GM12892 (cell line): ENCODE results near the gene BCL11B.

Source experiments
- DNase-seq: peaks from one replicate; pipeline ENCODE4 v3.0.0; 2011; ENCODE audit not compliant: insufficient read length
- FAIRE-seq: peaks from 2 replicates; lab custom pipeline; 2011; peaks lifted over from hg19 to GRCh38; lab: Jason Lieb, UNC
- POLR2A ChIP-seq: IDR thresholded peaks from 2 replicates; pipeline ENCODE4 v1.6.1; 2011; ENCODE audit warnings: low read depth, low read length, control low read depth
- POLR2AphosphoS5 ChIP-seq: IDR thresholded peaks from 2 replicates; pipeline ENCODE4 v1.6.1; 2011; ENCODE audit warnings: low read depth, low read length, control low read depth
- TAF1 ChIP-seq: IDR thresholded peaks from 2 replicates; pipeline ENCODE4 v1.6.1; 2011; ENCODE audit warnings: low read depth, mild to moderate bottlenecking, control low read depth, low read length, borderline replicate concordance

The BCL11B gene

DNA sequence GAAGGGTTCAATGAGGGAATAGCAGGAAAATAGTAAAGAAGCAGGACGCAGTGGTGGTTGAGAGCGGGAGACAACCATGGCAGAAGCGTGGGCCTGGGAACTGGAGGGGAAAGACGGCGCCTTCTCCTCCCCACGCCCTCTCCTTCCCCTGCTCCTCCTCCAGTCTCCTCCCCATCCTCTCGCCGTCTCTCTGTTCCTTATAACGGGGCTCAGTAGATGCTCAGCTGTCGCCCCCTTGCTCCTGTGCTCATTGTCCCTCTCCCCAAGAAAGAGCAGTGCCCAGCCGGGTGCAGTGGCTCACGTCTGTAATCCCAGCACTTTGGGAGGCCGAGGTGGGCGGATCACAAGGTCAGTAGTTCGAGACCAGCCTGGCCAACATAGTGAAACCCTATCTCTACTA is 142.0 kb downstream of the BCL11B start:
- TF ChIP-seq TAF1 (no peak), POLR2A (no peak), POLR2AphosphoS5 (no peak)
- FAIRE-seq, result no peak
- no peak for DNase-seq

GRCh38 chr14:99129211-99129696 is 142.7 kb downstream of the BCL11B start:
- TF ChIP-seq POLR2A (no peak), POLR2AphosphoS5 (no peak), TAF1 (no peak)
- DNase-seq (no peak), FAIRE-seq (no peak)

DNA sequence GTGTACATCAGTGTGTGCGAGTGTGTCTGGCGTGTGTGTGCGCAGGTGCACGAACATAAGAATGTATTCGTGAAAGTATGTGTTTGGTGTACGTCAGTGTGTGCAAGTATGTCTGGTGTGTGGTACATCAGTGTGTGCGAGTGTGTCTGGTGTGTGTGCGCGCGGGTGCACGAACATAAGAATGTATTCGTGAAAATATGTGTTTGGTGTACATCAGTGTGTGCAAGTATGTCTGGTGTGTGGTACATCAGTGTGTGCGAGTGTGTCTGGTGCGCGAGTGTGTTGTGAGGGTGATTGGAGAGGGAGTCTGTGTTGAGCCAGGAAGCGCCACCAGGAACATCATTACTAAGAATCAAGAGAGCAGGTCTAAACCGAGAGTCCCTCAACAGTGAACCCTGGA is 143.8 kb downstream of the BCL11B start:
- TF ChIP-seq POLR2A (no peak), POLR2AphosphoS5 (no peak)
- FAIRE-seq, result no peak
- no peak for DNase-seq

- TF ChIP-seq POLR2A (no peak), TAF1 (no peak), POLR2AphosphoS5 (no peak)
- DNase-seq (no peak), FAIRE-seq (no peak)
Observed at GRCh38 chr14:99127651-99128167, 144.3 kb downstream of the BCL11B start.

DNA sequence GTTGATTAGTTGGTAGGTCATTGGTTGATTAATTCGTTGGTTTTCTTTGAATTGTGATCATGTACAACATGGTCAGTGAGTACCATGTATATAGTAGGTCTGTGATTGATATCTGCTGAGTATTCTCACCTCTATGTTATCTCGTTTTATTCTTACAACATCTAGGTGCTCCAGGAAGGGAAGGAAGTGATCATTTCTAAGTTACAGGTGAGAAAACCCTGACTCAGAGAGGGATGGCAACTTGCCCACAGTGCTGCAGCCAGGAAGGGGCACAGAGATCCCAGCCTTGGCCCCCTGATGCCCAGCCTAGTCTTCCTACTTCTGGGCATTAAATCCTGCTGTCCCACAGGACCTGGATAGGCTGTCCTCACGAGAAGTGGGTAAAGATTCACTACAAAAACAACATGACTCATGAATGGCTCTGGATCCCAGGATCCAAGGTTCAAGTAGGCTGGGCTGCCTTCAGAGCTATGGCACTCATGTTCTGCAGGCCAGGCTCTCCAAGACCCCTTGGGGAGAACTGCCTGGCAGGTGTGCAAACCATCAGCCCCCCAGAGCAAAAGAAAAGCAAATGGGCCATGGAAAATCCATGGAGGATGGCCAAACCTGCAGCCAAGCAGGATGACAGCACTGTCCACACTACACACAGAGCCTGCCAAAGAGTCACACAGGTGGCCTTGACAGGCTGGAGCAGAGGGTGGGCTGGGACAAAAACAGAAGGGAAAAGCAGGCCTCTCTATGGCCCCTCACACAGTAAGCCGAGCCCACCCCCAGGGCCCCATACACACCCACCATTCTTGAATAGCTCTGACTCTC is 146.2 kb downstream of the BCL11B start:
- DNase-seq, result no peak
- FAIRE-seq, result no peak
- TF ChIP-seq TAF1, result no peak
- TF ChIP-seq POLR2A, result no peak
- no peak for TF ChIP-seq POLR2AphosphoS5

DNA sequence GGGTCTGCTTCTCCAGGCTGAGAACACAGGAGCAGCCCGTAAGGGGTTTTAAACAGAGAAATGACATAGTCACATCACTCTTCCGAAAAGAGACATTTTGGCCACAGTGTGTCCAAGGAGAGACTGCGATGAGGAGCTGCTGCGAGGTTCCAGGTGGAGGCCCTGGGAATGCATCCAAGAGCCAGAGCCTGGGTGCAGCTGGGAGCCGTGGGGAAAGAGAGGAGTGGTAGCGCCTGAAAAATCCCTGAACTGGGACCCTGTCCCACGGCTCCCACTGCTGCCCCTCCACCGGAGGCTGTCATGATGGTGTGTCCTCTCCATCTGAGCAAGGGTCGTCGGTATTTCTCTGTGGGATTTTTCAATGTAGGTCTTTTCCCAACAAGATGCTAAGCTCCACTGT is 146.9 kb downstream of the BCL11B start:
- no peak for DNase-seq
- no peak for FAIRE-seq
- no peak for TF ChIP-seq POLR2A

- no peak for TF ChIP-seq POLR2AphosphoS5
- no peak for TF ChIP-seq POLR2A
- no peak for TF ChIP-seq TAF1
- no peak for DNase-seq
- FAIRE-seq, result no peak
Observed at GRCh38 chr14:99124482-99125105, 147.4 kb downstream of the BCL11B start.

DNA sequence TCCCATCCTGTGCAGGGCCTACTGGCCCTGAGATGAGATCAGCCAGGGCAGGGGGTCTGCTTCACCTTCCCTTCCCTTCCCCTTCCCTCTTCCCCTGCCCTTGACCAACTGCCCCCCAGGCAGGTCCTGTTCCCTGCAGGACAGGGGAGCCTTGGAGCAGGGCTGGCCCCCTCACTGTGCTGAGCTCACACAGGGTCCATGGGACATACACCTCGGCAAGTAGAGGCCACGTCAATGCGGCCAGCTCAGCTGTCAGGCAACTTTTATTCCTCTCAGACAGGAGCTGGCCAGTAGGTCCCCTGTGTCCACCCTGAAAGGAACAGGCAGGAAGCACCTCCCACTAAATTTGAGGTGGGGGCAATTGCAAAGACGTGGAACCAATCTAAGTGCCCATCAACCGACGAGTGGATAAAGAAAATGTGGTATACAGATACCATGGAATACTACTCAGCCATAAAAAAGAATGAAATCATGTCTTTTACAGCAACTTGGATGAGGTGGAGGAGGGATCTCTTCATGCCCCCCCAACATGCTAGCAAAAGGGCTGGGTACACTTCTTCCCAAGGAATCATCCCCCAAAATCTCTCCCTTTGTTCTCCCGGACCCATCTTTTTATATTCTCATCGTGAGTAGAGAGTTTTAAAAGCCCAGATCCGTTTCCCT is 148.7 kb downstream of the BCL11B start:
- FAIRE-seq, result no peak
- TF ChIP-seq POLR2AphosphoS5 (no peak), POLR2A (no peak), TAF1 (no peak)
- DNase-seq, result no peak

DNA sequence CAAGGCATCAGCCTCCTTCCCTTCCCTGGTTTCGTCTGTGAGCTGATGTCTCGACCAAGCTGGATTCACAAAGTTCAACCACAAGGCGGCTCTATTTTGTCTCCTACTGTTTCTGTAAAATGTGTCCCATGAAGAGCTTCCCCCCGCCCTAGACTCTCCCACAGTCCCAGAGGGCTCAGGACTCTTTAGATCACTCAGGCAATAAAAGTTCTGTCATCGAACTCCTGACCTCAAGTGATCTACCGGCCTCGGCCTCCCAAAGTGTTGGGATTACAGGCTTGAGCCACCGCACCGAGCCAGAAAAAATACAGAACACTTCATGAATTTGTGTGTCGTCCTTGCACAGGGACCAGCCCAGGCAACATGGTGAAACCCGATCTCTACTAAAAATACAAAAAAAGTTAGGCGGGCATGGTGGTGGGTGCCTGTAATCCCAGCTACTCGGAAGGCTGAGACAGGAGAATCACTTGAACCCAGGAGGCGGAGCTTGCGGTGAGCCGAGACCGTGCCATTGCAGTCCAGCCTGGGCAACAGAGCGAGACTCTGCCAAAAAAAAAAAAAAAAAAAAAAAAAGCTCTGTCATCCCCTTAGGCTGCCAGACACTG is 149.4 kb downstream of the BCL11B start:
- no peak for DNase-seq
- no peak for TF ChIP-seq TAF1
- TF ChIP-seq POLR2A, result no peak
- no peak for TF ChIP-seq POLR2AphosphoS5
- FAIRE-seq, result no peak

DNA sequence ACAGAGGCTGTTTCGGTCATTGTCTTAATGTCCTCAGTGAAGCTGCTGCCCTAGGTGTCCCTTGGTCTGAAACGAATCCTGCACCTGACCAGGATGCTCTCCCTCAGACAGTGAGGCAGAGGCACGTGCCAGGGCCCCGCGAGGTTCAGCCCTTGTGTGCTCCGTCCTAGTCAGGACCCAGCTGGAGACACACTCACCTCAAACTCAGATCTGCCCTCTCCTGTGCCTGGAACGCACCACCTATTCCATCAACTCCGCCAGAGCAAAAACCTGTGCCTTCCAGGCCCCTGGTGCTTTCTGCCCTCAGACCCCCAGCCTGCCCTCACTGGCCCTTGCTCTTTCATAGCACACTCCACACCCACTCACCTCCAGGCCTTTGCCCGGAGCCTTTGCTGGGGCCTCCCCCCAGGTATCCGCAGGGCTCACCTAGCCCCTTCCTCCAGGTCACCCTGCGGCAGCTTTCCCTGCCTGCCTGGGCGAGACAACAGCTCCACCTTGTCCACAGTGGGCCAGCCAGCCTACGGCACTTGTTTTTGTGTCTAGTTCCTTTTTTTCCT is 150.6 kb downstream of the BCL11B start:
- no peak for TF ChIP-seq POLR2AphosphoS5
- TF ChIP-seq POLR2A, result no peak
- TF ChIP-seq TAF1, result no peak
- no peak for FAIRE-seq
- no peak for DNase-seq

DNA sequence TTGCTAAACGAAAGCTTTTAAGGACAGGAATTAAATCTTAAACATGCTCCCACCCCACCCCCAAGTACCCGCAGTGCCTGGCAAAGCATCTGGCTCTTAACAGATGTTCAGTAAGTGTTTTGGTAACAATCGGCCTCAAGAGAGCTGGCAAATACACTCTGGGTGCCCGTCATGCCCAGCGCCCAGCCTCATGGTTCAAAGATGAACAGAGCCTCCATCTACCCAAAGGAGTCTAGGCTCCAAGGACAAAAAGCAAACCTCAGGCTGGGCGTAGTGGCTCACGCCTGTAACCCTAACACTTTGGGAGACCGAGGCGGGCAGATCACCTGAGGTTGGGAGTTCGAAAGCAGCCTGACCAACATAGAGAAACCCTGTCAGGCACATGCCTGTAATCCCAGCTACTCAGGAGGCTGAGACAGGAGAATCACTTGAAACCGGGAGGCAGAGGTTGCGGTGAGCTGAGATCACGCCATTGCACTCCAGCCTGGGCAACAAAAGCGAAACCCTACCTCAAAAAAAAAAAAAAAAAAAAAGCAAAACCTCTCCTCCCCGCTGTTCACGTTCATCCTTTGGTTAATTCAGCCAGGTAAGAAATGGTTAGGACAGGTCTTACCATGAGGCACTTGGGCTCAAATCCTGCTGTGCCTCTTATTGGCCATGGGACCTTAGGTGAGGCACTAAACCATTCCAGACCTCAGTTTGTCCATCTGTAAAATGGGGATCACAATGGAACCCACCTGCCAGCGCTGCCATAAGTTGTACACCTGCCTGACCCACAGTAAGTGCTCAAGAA is 151.3 kb downstream of the BCL11B start:
- FAIRE-seq, result no peak
- no peak for TF ChIP-seq POLR2A
- TF ChIP-seq POLR2AphosphoS5, result no peak
- no peak for TF ChIP-seq TAF1
- DNase-seq, result no peak
